ENCODE results near the gene STK17B. TPM values are rescaled to one million over a fixed set of nuclear protein-coding genes. Genes with fewer than 3 reads are reported as not detected.

Gene STK17B
- total and polyA plus RNA-seq, 9 of the 15 experiments (the other 6 are each of a cell fraction or from before 2014, with no cell fraction given): 2.3 to 17.7 (median 8.5) TPM

DNA sequence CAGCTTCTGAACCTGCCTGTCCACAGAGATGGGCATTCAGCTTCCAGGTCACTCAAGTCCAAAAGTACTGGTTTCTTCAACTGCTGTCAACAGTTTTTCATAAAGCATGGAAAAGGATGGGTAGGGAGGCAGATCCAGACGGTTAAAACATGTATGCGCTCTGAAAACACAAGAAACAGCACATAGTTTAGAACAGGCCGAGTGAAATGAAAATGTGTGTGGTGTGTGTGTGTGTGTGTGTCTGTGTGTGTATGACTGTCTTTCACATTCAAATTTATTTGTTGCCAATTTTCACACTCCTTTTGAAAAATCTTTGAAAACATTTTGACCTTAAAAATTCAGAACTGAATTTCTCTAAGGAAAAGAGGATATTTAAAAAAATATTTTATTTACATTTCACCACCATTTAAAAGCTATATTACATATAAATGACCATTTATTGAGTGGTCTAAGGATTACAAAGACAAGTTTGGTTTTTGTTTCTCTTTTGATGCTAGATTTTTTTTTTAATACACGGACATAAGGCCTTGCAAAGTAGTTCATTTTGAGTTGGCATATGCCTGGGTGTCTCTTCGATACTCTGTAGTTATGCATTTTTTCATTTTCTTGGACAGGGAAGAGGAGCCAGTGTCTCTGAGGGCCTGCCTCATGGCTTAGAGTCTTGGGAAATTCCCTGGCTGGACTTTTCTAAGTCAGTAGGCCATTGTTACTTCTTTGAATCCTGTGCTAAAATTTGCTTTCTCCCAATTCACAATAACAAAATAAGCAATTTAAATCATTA, 30.0 kb upstream of the STK17B start:
- no TSS peak for BruUV-seq (replicated peaks)
- Histone ChIP-seq H3K9me1 (ENCODE audit: control insufficient read depth, insufficient read depth, low read length) (no peaks in the 10 kb centered on the region), H3K4me1 (replicated peaks in 1 of 2; ENCODE audit: control insufficient read depth in 2 of 2, insufficient read depth in 2 of 2, low read length in 2 of 2) (no peaks in the 10 kb centered on the region), H3K9ac (ENCODE audit: insufficient read depth in 1 of 2, low read depth in 2 of 2, low read length in 2 of 2) (no peak overlapping the region), H3K27me3 (ENCODE audit: control insufficient read depth in 2 of 2, insufficient read depth in 2 of 2, low read length in 2 of 2) (no peaks in the 10 kb centered on the region), H3K36me3 (ENCODE audit: control insufficient read depth, insufficient read depth, low read length) (no peaks in the 10 kb centered on the region), H3K9me3 (replicated peaks; ENCODE audit: control insufficient read depth, insufficient read depth, low read depth, low read length) (no peaks in the 10 kb centered on the region), H2AFZ (ENCODE audit: low read depth, low read length) (peak overlapping the region; percentile 56), H4K20me1 (replicated peaks; ENCODE audit: control insufficient read depth, insufficient read depth, low read length) (no peaks in the 10 kb centered on the region), H3K4me3 (no peak overlapping the region), H3K79me2 (ENCODE audit: control insufficient read depth, insufficient read depth, low read length) (no peaks in the 10 kb centered on the region), H3K27ac (ENCODE audit: extremely low read depth, low read depth, low read length) (no peak overlapping the region), H3K4me2 (ENCODE audit: insufficient read depth, low read length) (no peak overlapping the region)
- TF ChIP-seq DDX20 (tag; IDR thresholded peaks at IDR 0.05; ENCODE audit: low read depth): no peak
- TF ChIP-seq ZNF217 (CRISPR knock-in tag; IDR thresholded peaks at IDR 0.05): no peak
- TF ChIP-seq ZNF143 (CRISPR knock-in tag; IDR thresholded peaks at IDR 0.05): no peak
- TF ChIP-seq PTRF (tag; IDR thresholded peaks at IDR 0.05): no peak
- TF ChIP-seq, protein P1, sequence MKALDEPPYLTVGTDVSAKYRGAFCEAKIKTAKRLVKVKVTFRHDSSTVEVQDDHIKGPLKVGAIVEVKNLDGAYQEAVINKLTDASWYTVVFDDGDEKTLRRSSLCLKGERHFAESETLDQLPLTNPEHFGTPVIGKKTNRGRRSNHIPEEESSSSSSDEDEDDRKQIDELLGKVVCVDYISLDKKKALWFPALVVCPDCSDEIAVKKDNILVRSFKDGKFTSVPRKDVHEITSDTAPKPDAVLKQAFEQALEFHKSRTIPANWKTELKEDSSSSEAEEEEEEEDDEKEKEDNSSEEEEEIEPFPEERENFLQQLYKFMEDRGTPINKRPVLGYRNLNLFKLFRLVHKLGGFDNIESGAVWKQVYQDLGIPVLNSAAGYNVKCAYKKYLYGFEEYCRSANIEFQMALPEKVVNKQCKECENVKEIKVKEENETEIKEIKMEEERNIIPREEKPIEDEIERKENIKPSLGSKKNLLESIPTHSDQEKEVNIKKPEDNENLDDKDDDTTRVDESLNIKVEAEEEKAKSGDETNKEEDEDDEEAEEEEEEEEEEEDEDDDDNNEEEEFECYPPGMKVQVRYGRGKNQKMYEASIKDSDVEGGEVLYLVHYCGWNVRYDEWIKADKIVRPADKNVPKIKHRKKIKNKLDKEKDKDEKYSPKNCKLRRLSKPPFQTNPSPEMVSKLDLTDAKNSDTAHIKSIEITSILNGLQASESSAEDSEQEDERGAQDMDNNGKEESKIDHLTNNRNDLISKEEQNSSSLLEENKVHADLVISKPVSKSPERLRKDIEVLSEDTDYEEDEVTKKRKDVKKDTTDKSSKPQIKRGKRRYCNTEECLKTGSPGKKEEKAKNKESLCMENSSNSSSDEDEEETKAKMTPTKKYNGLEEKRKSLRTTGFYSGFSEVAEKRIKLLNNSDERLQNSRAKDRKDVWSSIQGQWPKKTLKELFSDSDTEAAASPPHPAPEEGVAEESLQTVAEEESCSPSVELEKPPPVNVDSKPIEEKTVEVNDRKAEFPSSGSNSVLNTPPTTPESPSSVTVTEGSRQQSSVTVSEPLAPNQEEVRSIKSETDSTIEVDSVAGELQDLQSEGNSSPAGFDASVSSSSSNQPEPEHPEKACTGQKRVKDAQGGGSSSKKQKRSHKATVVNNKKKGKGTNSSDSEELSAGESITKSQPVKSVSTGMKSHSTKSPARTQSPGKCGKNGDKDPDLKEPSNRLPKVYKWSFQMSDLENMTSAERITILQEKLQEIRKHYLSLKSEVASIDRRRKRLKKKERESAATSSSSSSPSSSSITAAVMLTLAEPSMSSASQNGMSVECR (CRISPR knock-in tag; IDR thresholded peaks at IDR 0.05): no peak
- no peak for TF ChIP-seq SOX6 (IDR thresholded peaks at IDR 0.05)
- no peak for TF ChIP-seq ETV5 (CRISPR knock-in tag; IDR thresholded peaks at IDR 0.05; ENCODE audit: low read depth)
- no peak for TF ChIP-seq CHCHD3 (CRISPR knock-in tag; IDR thresholded peaks at IDR 0.05)
- TF ChIP-seq, protein P2, sequence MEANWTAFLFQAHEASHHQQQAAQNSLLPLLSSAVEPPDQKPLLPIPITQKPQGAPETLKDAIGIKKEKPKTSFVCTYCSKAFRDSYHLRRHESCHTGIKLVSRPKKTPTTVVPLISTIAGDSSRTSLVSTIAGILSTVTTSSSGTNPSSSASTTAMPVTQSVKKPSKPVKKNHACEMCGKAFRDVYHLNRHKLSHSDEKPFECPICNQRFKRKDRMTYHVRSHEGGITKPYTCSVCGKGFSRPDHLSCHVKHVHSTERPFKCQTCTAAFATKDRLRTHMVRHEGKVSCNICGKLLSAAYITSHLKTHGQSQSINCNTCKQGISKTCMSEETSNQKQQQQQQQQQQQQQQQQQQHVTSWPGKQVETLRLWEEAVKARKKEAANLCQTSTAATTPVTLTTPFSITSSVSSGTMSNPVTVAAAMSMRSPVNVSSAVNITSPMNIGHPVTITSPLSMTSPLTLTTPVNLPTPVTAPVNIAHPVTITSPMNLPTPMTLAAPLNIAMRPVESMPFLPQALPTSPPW (CRISPR knock-in tag; IDR thresholded peaks at IDR 0.05): no peak
- CTCF ChIA-PET (ENCODE audit: low intra/inter-chr PET ratio): no interaction called here
- 64% methylated on average over 5 of the region's 5 CpGs for WGBS (ENCODE audit: insufficient coverage, low coverage, missing lambda C conversion rate)
- intact Hi-C loops (cut with micrococcal nuclease): no loop called here
- ATAC-seq (no peak), FAIRE-seq (no peak), DNase-seq (ENCODE audit: extremely low read depth in 1 of 4, low spot score in 3 of 4) (no peak)
- POLR2A ChIA-PET: no interaction called here
- in situ Hi-C loops (cut with MboI): no loop called here
